ENCODE data around the gene STARD10.
A peak's percentile ranks its signal among the peaks of the same experiment; 100 is the strongest.

STARD10 gene

GRCh38 chr11:72726266-72727220 is 67.3 kb downstream of the STARD10 start:
- DNase-seq (ENCODE audit: low read depth in 2 of 2), result no peak

DNA sequence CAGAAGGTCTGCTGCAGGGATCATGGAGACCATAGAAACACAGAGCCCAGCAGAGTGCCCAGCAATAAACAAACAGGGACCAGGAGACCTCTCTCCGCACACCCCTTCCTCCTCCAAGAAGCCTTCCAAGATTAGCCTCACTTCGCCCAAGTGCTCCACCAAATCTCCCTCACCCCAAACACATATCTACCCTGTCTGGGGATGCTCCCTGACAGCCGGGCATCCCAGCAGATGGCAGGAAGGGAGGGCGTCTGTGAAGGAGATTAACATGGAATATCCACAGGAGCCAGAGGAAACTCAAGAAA is 68.2 kb downstream of the STARD10 start:
- DNase-seq (ENCODE audit: low read depth in 2 of 2), result no peak

DNA sequence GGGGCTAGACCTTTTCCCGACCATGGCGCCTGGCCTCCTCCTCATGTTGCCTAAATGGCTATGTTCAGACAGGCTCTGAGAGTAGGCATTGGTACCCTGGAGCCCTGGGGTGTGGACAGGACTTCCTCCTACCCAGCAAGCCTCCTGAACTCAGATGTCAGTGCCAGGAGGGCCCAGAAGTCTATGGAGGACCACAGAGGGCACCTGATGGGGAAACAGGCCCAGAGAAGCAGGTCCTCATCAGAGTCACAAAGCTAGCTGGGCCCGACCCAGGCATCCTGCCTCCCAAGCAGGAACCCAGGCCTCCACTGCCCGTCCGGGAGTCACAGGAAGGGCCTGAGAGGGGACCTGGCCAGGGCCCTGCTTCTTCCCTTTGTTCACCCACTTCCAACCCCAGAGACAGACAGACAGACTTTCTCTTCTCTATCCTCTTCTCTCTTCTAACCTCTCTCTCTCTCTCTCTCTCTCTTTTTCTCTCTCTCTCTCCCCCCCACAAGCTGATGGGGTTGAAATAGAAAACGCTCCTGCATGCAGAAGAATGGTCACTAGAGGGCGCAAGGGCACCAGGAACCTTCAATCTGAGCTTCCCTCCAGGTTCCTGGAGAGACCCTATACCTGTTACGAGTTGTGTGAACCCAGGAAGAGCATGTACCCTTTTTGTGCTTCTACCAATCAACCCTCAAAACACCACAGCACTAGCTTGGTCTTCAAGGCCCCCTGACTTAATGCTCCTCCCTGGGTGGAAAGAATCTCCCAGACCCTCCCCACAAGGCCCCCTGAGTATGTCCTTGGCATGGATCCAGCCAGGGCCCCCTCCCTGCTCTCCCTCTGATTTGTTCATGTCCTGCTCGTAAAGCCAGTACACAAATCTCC is 68.8 kb downstream of the STARD10 start:
- DNase-seq (ENCODE audit: low read depth in 2 of 2), result peak; percentile 62 to 68

GRCh38 chr11:72724021-72724551 is 69.8 kb downstream of the STARD10 start:
- DNase-seq (ENCODE audit: low read depth in 2 of 2), result no peak

DNA sequence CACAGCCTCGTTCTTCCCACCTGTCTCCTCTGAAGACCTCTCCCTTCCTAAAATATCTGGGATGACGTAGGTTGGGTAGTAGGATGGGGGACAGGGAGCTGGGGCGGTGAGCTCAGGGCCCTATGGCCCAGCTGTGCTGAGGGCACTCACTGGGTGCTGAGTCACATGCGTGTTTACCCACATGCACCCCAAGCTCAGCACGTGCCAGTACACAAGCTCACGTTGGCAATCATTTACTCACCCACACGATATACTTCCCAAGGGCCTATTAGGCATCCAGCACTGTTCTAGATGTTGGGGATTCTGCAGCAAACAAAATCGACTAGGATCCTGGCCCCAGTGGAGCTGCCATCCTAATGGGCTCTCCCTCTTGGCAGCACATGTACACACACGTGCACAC is 70.3 kb downstream of the STARD10 start:
- no peak for DNase-seq (ENCODE audit: low read depth in 2 of 2)

DNA sequence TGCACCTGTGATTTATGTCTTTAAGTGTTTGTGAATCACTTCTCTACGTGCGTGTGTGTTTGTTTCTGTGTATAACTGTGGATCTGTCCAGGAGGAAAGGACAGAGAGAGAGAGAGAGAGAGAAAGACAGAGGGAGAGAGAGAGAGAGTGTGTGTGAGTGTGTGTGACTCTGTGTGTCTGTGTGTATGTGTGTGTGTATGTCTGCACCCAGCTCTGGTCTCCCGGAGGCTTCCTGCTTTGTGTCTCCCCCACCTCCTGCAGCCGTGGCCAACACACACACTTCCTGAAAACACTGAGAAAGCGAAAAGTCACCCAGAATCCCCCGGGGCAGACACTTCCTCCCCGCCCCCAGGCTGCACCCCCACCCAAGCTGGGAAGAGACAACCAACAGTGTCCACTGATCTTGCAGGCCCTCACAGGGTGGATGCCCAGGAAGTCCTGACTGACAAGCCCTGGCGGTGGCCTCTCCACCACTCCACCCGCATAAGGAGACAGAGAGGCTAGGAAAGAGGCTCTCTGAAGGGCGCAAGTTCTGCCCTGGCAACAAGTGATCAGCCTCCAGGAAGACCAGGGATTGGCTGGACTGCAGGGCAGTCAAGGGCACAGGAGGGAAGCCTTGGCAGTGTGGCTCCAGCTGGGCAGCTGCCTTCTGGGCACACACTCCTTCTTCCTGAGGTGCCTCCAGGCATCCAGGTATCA is 71.6 kb downstream of the STARD10 start:
- peak; percentile 67 to 78 for DNase-seq (ENCODE audit: low read depth in 2 of 2)

GRCh38 chr11:72721689-72722049 is 72.2 kb downstream of the STARD10 start:
- DNase-seq (ENCODE audit: low read depth in 2 of 2), result peak in 1 of 2 donors; percentile 22

GRCh38 chr11:72721276-72721675 is 72.6 kb downstream of the STARD10 start:
- DNase-seq (ENCODE audit: low read depth in 2 of 2), result no peak

- no peak for DNase-seq (ENCODE audit: low read depth in 2 of 2)
These were observed 73.1 kb downstream of the STARD10 start for GRCh38 chr11:72720784-72721183.

- DNase-seq (ENCODE audit: low read depth in 2 of 2), result no peak
These were observed 73.8 kb downstream of the STARD10 start for GRCh38 chr11:72720047-72720446.

DNA sequence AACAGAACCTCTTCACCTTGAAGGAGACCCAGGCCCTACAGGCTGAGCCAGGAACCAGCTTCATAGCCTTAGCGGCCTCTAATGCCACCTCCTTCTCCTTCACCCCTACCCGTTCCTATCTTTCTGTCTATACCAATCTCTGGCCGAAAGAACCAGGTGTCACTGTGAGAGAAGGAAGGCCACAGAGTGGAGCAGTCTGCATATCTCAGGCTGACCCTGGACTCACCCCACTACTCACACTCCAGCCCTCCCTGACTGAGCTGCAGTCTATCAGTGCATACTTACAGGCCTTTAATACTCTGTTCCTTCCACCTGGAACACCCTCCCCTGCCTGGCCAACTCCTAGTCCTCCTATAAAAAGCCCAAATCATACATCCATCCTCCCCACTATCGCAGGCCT is 74.3 kb downstream of the STARD10 start:
- no peak for DNase-seq (ENCODE audit: low read depth in 2 of 2)

GRCh38 chr11:72719144-72719543 is 74.7 kb downstream of the STARD10 start:
- DNase-seq (ENCODE audit: low read depth in 2 of 2), result no peak

DNA sequence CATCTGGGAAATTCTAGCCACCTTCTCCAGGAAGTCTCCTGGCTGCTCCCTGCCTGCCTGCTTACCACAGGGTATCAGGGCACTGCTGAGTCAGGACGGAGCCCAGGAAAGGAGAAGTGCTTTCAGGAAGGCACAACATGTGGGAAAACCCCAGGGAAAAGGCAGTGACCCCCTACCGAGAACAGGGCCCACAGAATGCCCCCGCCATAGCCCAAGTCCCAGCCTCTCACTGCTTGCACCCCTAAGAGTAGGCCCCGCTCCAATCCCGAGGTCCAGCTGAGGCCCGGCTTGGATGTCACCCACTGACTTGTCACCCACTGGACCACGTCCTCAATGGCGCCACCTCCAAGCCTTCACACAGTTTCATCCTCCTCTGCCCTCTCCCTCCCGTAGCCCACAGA is 75.7 kb downstream of the STARD10 start:
- no peak for DNase-seq (ENCODE audit: low read depth in 2 of 2)

- no peak for DNase-seq (ENCODE audit: low read depth in 2 of 2)
These were observed 76.9 kb downstream of the STARD10 start for GRCh38 chr11:72716788-72717435.

GRCh38 chr11:72716290-72716689 is 77.6 kb downstream of the STARD10 start:
- DNase-seq (ENCODE audit: low read depth in 2 of 2), result no peak

DNA sequence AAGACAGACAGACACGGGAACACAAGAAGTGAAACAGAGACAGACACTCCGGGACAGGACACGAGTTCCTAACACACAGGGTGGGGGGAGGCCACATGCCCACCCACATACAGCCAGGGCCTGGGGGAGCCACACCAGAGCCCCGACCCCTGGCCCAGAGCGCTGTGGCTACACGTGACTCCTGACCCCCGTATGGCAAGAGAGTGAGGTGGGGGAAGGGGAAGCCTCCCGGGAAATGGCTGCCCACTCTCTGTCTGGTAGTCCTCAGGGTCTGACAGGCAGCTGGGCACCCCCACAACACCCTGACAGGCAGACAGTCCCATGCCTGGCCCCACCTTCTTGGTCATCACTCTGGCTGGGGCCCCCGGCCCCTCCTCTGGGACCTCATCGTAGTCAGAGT is 81.0 kb downstream of the STARD10 start:
- DNase-seq (ENCODE audit: low read depth in 2 of 2), result no peak

DNA sequence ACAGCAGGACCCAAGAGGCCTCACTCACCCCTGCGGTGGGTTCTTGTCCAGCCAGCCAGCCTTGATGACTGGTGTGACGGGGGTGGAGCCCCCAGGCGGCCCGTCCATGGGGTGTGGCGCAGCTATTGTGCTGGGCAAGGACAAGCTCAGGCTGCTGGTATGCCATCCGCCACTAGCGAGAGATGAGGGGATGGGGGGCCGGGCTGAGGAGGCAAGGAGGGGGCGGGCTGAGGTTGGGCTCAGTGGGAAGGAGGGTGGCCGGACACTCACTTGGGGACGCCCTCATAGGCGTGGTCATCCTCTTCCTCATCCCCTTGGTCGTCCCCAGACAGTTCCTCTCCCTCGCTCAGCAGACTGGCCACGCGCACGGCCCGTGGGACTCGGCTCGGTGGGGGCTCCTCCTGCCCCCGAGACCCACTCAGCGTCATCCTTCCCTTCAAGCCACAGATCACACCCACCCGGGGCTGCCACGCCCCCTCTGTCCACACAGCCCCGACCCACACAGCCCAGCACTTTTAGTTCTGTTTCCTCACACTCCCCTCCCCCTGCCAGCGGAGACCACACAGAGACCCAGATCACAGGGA is 81.6 kb downstream of the STARD10 start:
- DNase-seq (ENCODE audit: low read depth in 2 of 2), result no peak

GRCh38 chr11:72711141-72711540 is 82.7 kb downstream of the STARD10 start:
- DNase-seq (ENCODE audit: low read depth in 2 of 2), result no peak

DNA sequence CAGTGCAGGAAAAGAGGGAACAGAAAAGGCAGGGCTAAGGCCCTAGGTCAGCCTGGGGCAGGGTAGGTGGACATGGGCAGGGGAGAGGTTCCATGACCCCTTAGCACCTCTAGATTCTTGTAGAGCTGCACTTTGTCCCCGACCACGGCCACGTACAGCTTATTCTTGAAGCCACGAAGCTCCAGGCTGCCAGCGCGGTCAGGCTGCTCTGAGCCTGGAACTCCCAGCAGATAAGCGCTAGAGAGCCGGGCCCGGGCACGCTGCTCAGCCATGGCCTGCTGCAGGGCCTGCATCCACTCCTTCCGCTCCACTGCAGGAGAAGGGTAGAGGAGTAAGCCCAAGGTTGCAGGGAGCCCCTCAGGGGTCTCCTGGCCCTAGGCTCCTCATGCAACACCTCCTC is 83.6 kb downstream of the STARD10 start:
- DNase-seq (ENCODE audit: low read depth in 2 of 2), result no peak

- no peak for DNase-seq (ENCODE audit: low read depth in 2 of 2)
These were observed 84.2 kb downstream of the STARD10 start for GRCh38 chr11:72709478-72710238.
